Erythroblast (primary cell): ENCODE measurements around the gene CACNB4.

Experiments
- GATA1 ChIP-seq: IDR thresholded peaks from 2 replicates; pipeline ENCODE4 v1.6.1; 2011; ENCODE audit warnings: low read depth, mild to moderate bottlenecking, control low read depth, low read length, moderate library complexity
- POLR2A ChIP-seq: IDR thresholded peaks from 2 replicates; pipeline ENCODE4 v1.6.1; 2011; ENCODE audit warnings: mild to moderate bottlenecking, low read length

DNA sequence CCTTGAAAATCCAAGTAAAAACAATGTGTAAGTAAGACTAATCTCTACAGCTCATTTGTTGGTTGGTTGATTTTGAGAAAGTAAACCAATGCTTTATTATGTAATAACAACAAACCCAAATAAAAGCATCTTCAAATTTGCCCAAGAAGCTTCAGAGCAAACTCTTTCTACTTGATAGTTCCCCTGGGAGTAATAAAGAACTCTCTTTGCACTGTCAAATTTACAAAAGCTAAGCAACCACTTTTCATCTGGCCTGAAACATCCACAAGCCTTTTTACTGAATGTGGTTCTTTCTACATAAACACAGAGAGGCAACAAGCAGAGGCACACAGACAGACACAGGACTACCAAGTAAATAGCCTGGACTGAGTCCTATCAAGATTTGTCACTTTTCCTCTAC, 28.8 kb upstream of the CACNB4 start:
- TF ChIP-seq POLR2A (no peak), GATA1 (no peak)
